ENCODE data around the gene ZNF14. TPM values are rescaled to one million over a fixed set of nuclear protein-coding genes. Genes with fewer than 3 reads are reported as not detected.

The ZNF14 gene
- total RNA-seq, 1 experiment from 2014 or later: 12.1 TPM

- Histone ChIP-seq H3K79me2 (ENCODE audit: low read length) (peaks cover 44% of the 10 kb centered on the region), H3K4me3 (ENCODE audit: low read length) (peak overlapping the region; percentile 98), H2AFZ (ENCODE audit: low read length) (no peak overlapping the region), H3K27ac (ENCODE audit: low read length) (peak overlapping the region; percentile 77), H3K27me3 (ENCODE audit: low read length) (no peaks in the 10 kb centered on the region), H3K9ac (ENCODE audit: low read length) (peak overlapping the region; percentile 97), H3K4me2 (ENCODE audit: low read depth, low read length, poor library complexity, severe bottlenecking) (peak overlapping the region; percentile 74), H3K9me2 (replicated peaks; ENCODE audit: insufficient read depth, low read length) (no peaks in the 10 kb centered on the region), H3K9me3 (ENCODE audit: low read length) (no peaks in the 10 kb centered on the region), H3K4me1 (ENCODE audit: low read length) (peaks cover 20% of the 10 kb centered on the region), H4K20me1 (ENCODE audit: insufficient read depth, low read depth, low read length) (peaks cover 30% of the 10 kb centered on the region), H3K36me3 (ENCODE audit: insufficient read depth, low read length) (peaks cover 29% of the 10 kb centered on the region)
- no peak for DNase-seq
These were observed 71.7 kb downstream of the ZNF14 start for GRCh38 chr19:19661141-19661674.

Small RNA genes within 50 kb of the gene (small RNA-seq; reads per million reads assigned to genes)
- gene AC011458.2 (not detected), gene AC011477.5 (not detected)

Other genes with a start within 250 kb of the ZNF14 start
- 5.0 and 10.8 TPM in 2 replicates for gene TSSK6, start 217.6 kb downstream of the ZNF14 start, total RNA-seq (2014; rRNA removed; shearing (Covaris generic); ENCODE audit: low replicate concordance)
- 255 and 557 TPM in 2 replicates for gene NDUFA13, start 216.9 kb downstream of the ZNF14 start, total RNA-seq (2014; rRNA removed; shearing (Covaris generic); ENCODE audit: low replicate concordance)
- 7.9 and 11.4 TPM in 2 replicates for gene YJEFN3, start 204.2 kb downstream of the ZNF14 start, total RNA-seq (2014; rRNA removed; shearing (Covaris generic); ENCODE audit: low replicate concordance)
- 0.15 and 0.87 TPM in 2 replicates for gene CILP2, start 194.8 kb downstream of the ZNF14 start, total RNA-seq (2014; rRNA removed; shearing (Covaris generic); ENCODE audit: low replicate concordance)
- 0.25 TPM in 1 of 2 replicates, not detected in the other for gene PBX4, start 114.4 kb downstream of the ZNF14 start, total RNA-seq (2014; rRNA removed; shearing (Covaris generic); ENCODE audit: low replicate concordance)
- gene LPAR2, start 104.9 kb downstream of the ZNF14 start, total RNA-seq (2014; rRNA removed; shearing (Covaris generic); ENCODE audit: low replicate concordance): 18.9 and 22.0 TPM in 2 replicates
- gene GMIP, start 89.5 kb downstream of the ZNF14 start, total RNA-seq (2014; rRNA removed; shearing (Covaris generic); ENCODE audit: low replicate concordance): 24.3 and 55.8 TPM in 2 replicates
- 39.6 and 59.1 TPM in 2 replicates for gene ATP13A1, start 69.4 kb downstream of the ZNF14 start, total RNA-seq (2014; rRNA removed; shearing (Covaris generic); ENCODE audit: low replicate concordance)
- 12.4 and 15.0 TPM in 2 replicates for gene ZNF101, start 64.3 kb downstream of the ZNF14 start, total RNA-seq (2014; rRNA removed; shearing (Covaris generic); ENCODE audit: low replicate concordance)
- 31.2 and 44.1 TPM in 2 replicates for gene ZNF506, start 88.6 kb upstream of the ZNF14 start, total RNA-seq (2014; rRNA removed; shearing (Covaris generic); ENCODE audit: low replicate concordance)
- 6.5 and 25.3 TPM in 2 replicates for gene ZNF253, start 132.8 kb upstream of the ZNF14 start, total RNA-seq (2014; rRNA removed; shearing (Covaris generic); ENCODE audit: low replicate concordance)
- 14.3 and 31.4 TPM in 2 replicates for gene ZNF93, start 167.8 kb upstream of the ZNF14 start, total RNA-seq (2014; rRNA removed; shearing (Covaris generic); ENCODE audit: low replicate concordance)